Natural killer cell (primary cell): ENCODE measurements around the gene ABCC4. TPM values are rescaled to one million over a fixed set of nuclear protein-coding genes. Genes with fewer than 3 reads are reported as not detected.

Experiments used
- ATAC-seq, 3 donors: fragments of 150-1000 bp in 2 of 3; fragments of 200-7000 bp in 1 of 3; cut with Tn5 transposase; 1 replicate in 1 of 3; 2 replicates in 2 of 3; pipeline ENCODE4 v1.10.0; 2021; ENCODE audit warnings: mild to moderate bottlenecking in 2 of 3, moderate library complexity in 2 of 3
- DNase-seq, 2 donors: peaks; one replicate each; pipeline versions ENCODE4 v3.0.0 to v3.0.0-alpha.2; 2013 to 2021; ENCODE audit warnings: mixed read lengths in 1 of 2
- H3K27ac ChIP-seq: one replicate; pipeline ENCODE4 v1.5.1; 2013; ENCODE audit warnings: mild to moderate bottlenecking, low read length
- H3K27me3 ChIP-seq: one replicate; pipeline ENCODE4 v1.6.1; 2013; ENCODE audit warnings: low read length; ENCODE audit not compliant: control insufficient read depth, insufficient read depth
- H3K36me3 ChIP-seq: one replicate; pipeline ENCODE4 v1.6.1; 2013; ENCODE audit warnings: low read length; ENCODE audit not compliant: control insufficient read depth, insufficient read depth
- H3K4me1 ChIP-seq: one replicate; pipeline ENCODE4 v1.6.1; 2013; ENCODE audit warnings: low read length; ENCODE audit not compliant: control insufficient read depth, insufficient read depth
- H3K4me3 ChIP-seq: one replicate; pipeline ENCODE4 v1.5.1; 2013; ENCODE audit warnings: low read length
- H3K9me3 ChIP-seq: one replicate; pipeline ENCODE4 v1.6.1; 2013; ENCODE audit warnings: low read length; ENCODE audit not compliant: control insufficient read depth, insufficient read depth
- H3K27ac Mint-ChIP-seq, 2 donors: one replicate each; pipeline ENCODE4 v1.8.0; 2022; ENCODE audit warnings: mild to moderate bottlenecking in 2 of 2, mixed read lengths in 2 of 2, moderate library complexity in 1 of 2
- H3K27me3 Mint-ChIP-seq, 2 donors: one replicate each; pipeline ENCODE4 v1.8.0; 2022; ENCODE audit warnings: low read depth in 2 of 2, mixed read lengths in 2 of 2
- H3K36me3 Mint-ChIP-seq: one replicate; pipeline ENCODE4 v1.8.0; 2022; ENCODE audit warnings: mixed read lengths
- H3K4me1 Mint-ChIP-seq, 2 donors: one replicate each; pipeline ENCODE4 v1.8.0; 2022; ENCODE audit warnings: mixed read lengths in 2 of 2
- H3K4me3 Mint-ChIP-seq: one replicate; pipeline ENCODE4 v1.8.0; 2022; ENCODE audit warnings: mild to moderate bottlenecking, moderate library complexity, mixed read lengths
- H3K9me3 Mint-ChIP-seq, 2 donors: one replicate each; pipeline ENCODE4 v1.8.0; 2022; ENCODE audit warnings: mixed read lengths in 2 of 2
- WGBS: methylation state at CpG from one replicate; pipeline ENCODE4 v1.1.7; 2013; ENCODE audit warnings: missing lambda C conversion rate; ENCODE audit not compliant: insufficient coverage; 5-methylcytosine and 5-hydroxymethylcytosine counted together
- intact Hi-C: fragments of 100-400 bp; cut with micrococcal nuclease; formaldehyde crosslinking; loops from one replicate; pipeline ENCODE4 v1.14.2; 2022
- total RNA-seq, 4 donors: library from RNA; stranded (reverse); fragments of 120-200 nt in 1 of 4; gene quantifications; one replicate each; pipeline versions ENCODE4 v1.2.3 to v1.2.4, GENCODE V29; 2013 to 2022
- TF ChIP-seq, protein P1 (sequence below): fragments of 200-600 bp; IDR thresholded peaks from one replicate; pipeline ENCODE4 v1.8.0; 2022; ENCODE audit warnings: antibody characterized with exemption

Gene ABCC4
- total RNA-seq, 3 donors from 2014 or later (not counting 1 experiment from before 2014, with no cell fraction given), result 4.8 to 10.3 (median 6.5) TPM

DNA sequence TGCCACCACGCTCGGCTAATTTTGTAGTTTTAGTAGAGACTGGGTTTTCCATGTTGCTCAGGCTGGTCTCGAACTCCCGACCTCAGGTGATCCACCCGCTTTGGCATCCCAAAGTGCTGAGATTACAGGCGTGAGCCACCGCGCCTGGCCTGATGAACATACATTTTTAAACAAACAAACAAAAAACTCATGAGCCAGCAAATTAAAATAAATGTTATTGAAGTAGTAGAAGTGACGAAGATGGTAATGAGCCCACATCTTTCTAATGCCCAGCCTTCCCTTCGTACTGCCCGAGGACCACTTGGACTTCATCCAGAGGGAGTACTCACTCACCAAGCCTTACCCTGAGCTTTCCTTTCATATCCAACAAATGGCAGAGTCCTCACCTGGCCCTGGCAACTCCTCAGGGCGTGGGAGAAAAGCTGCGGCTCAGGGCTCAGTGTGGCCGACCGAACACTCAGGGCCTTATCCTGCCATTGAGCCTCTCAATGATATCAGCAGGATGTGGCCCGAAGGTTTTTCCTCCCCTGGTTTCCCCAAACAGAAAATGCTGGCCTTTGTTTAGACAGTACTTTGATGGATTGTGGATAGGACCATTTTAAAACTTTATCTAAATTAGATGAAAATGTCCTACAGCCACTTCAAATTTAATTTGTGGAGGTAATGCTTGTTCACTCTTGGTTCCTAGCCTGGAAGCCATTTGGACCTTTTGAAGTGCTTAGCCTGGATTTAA is 22.8 kb upstream of the ABCC4 start:
- Mint-ChIP-seq H3K27ac (no peak overlapping the region), H3K9me3 (no peaks in the 10 kb centered on the region), H3K4me3 (no peak overlapping the region), H3K27me3 (peaks cover 0 to 5% of the 10 kb centered on the region in 2 donors), H3K4me1 (no peaks in the 10 kb centered on the region), H3K36me3 (no peaks in the 10 kb centered on the region)
- 74% methylated on average over 16 of the region's 16 CpGs for WGBS
- no peak overlapping the region for H3K27ac ChIP-seq
- DNase-seq, result no peak
- H3K9me3 ChIP-seq, result no peaks in the 10 kb centered on the region
- intact Hi-C loops, result no loop called here
- no peaks in the 10 kb centered on the region for H3K27me3 ChIP-seq
- H3K4me1 ChIP-seq, result no peaks in the 10 kb centered on the region
- no peak for ATAC-seq
- no peak overlapping the region for H3K4me3 ChIP-seq
- no peaks in the 10 kb centered on the region for H3K36me3 ChIP-seq
- TF ChIP-seq, protein P1, sequence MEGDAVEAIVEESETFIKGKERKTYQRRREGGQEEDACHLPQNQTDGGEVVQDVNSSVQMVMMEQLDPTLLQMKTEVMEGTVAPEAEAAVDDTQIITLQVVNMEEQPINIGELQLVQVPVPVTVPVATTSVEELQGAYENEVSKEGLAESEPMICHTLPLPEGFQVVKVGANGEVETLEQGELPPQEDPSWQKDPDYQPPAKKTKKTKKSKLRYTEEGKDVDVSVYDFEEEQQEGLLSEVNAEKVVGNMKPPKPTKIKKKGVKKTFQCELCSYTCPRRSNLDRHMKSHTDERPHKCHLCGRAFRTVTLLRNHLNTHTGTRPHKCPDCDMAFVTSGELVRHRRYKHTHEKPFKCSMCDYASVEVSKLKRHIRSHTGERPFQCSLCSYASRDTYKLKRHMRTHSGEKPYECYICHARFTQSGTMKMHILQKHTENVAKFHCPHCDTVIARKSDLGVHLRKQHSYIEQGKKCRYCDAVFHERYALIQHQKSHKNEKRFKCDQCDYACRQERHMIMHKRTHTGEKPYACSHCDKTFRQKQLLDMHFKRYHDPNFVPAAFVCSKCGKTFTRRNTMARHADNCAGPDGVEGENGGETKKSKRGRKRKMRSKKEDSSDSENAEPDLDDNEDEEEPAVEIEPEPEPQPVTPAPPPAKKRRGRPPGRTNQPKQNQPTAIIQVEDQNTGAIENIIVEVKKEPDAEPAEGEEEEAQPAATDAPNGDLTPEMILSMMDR, result no peak

DNA sequence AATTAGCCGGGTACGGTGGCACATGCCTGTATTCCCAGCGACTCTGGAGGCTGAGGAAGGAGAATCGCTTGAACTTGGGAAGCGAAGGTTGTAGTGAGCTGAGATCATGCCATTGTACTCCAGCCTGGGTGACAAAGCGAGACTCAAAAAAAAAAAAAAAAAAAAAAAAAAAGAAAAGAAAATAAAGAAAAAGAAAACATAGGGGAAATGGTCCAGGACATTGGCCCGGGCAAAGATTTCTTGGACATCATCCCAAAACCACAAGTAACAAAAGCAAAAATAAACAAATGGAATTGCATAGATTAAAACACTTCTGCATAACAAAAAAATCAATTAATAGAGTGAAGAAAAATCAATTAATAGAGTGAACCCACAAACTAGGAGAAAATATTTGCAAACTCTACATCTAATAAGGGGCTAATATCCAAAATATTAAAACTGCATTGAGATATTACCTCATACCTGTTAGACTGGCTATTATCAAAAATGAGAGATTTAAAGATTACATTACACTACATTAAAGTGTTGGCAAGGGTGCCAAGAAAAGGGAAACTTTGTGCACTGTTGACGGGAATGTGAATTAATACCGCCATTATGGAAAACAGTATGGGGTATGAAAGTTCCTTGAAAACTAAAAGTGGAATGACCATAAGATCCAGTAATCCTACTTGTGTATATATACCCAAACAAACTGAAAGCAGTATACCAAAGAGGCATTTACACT is 18.5 kb upstream of the ABCC4 start:
- Histone ChIP-seq H3K4me1 (no peaks in the 10 kb centered on the region), H3K36me3 (no peaks in the 10 kb centered on the region), H3K9me3 (no peaks in the 10 kb centered on the region), H3K27me3 (no peaks in the 10 kb centered on the region), H3K27ac (no peak overlapping the region), H3K4me3 (no peak overlapping the region)
- WGBS, result 94% methylated on average over 6 of the region's 9 CpGs
- no peak for ATAC-seq
- Mint-ChIP-seq H3K4me3 (no peak overlapping the region), H3K4me1 (no peaks in the 10 kb centered on the region), H3K27me3 (peaks cover 0 to 5% of the 10 kb centered on the region in 2 donors), H3K36me3 (no peaks in the 10 kb centered on the region), H3K9me3 (no peaks in the 10 kb centered on the region), H3K27ac (no peak overlapping the region)
- no peak for DNase-seq
- TF ChIP-seq, protein P1, result no peak
- intact Hi-C loops, result no loop called here

DNA sequence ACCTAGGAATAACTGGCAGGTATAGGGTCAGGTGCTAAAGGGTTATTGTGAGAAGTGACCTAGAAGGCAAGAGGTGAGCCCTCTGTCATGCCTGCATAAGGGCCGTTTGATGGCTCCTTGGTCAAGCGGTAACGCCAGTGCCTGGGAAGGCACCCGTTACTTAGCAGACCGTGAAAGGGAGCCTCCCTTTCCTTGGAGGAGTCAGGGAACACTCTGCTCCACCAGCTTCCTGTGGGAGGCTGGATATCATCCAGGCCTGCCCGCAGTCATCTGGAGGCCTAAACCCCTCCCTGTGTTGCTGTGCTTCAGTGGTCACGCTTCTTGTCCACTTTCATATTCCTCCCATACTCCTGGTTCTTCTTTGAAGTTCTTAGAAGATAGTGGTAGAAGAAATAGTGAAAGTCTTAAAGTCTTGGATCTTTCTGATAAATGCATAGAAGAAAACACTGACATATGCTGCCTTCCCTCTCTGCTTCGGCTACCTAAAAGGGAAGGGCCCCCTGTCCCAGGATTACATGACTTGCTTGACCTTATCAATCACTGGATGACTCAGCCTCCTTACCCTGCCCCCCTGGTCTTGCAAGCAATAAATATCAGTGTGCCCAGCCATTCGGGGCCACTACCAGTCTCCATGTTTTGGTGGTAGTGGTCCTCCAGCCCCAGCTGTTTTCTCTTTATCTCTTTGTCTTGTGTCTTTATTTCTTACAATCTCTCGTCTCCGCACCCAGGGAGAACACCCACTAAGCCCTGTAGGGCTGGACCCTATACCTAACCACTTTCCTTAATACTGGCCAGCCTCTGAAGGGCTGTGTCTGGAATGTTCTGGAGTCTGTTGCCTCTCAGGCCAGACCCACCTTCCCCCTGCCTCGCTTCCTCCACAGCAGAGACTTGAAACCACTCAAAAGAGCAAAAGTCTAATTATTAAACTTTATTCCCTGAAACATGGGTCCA is 16.1 kb upstream of the ABCC4 start:
- 81% methylated on average over 11 of the region's 12 CpGs for WGBS
- DNase-seq (no peak), ATAC-seq (no peak)
- Mint-ChIP-seq H3K4me1 (no peaks in the 10 kb centered on the region), H3K27ac (no peak overlapping the region), H3K9me3 (no peaks in the 10 kb centered on the region), H3K27me3 (peaks cover 0 to 5% of the 10 kb centered on the region in 2 donors), H3K36me3 (no peaks in the 10 kb centered on the region), H3K4me3 (no peak overlapping the region)
- Histone ChIP-seq H3K36me3 (no peaks in the 10 kb centered on the region), H3K4me1 (no peaks in the 10 kb centered on the region), H3K9me3 (no peaks in the 10 kb centered on the region), H3K4me3 (no peak overlapping the region), H3K27me3 (no peaks in the 10 kb centered on the region), H3K27ac (no peak overlapping the region)
- intact Hi-C loops, result no loop called here
- TF ChIP-seq, protein P1, result no peak
